Left ventricle myocardium inferior (tissue), 1 donor: ENCODE results near the gene DPEP3. TPM values are rescaled to one million over a fixed set of nuclear protein-coding genes. Genes with fewer than 3 reads are reported as not detected.
"Not testable (repeated sequence)": the region's sequence is repeated elsewhere in the genome, so short reads cannot be mapped to it uniquely, and the experiment has no call there.

ENCODE experiments used
- DNase-seq: peaks from one replicate; pipeline ENCODE4 v3.0.0-alpha.2; 2020
- H3K27ac ChIP-seq: fragments of 200-600 bp; replicated peaks from 2 replicates; pipeline ENCODE4 v1.8.0; 2021
- H3K27me3 ChIP-seq: fragments of 200-600 bp; 2 replicates; pipeline ENCODE4 v1.8.0; 2021; ENCODE audit warnings: low read depth
- H3K36me3 ChIP-seq: fragments of 200-600 bp; 2 replicates; pipeline ENCODE4 v1.8.0; 2021
- H3K4me1 ChIP-seq: fragments of 200-600 bp; 2 replicates; pipeline ENCODE4 v1.8.0; 2021
- H3K4me3 ChIP-seq: fragments of 200-600 bp; 2 replicates; pipeline ENCODE4 v1.8.0; 2021; ENCODE audit warnings: mild to moderate bottlenecking, moderate library complexity
- H3K9me3 ChIP-seq: fragments of 200-600 bp; replicated peaks from 2 replicates; pipeline ENCODE4 v1.8.0; 2021
- CTCF ChIP-seq: fragments of 200-600 bp; IDR thresholded peaks from 2 replicates; pipeline ENCODE4 v1.8.0; 2021; ENCODE audit warnings: antibody characterized with exemption, mild to moderate bottlenecking, borderline replicate concordance
- intact Hi-C: fragments of 100-400 bp; cut with micrococcal nuclease; formaldehyde crosslinking; loops from one replicate; pipeline ENCODE4 v1.11.0; 2022
- total RNA-seq: library from RNA; stranded (reverse); fragmentation: NEBNext Ultra II Directional; extraction: Animal tissue kit (Norgen Biotek cat#: 25700); gene quantifications from one replicate; pipeline ENCODE4 v1.2.1, GENCODE V29; 2021
- donor health status: DM: no; HTN: yes; CAD: no; lungs with severe emphysema.

DPEP3 gene
- total RNA-seq, 1 donor from 2014 or later: not detected

GRCh38 chr16:68005211-68005610, 24.9 kb upstream of the DPEP3 start:
- H3K27me3 ChIP-seq: no peaks in the 10 kb centered on the region
- H3K9me3 ChIP-seq: no peaks in the 10 kb centered on the region
- no peaks in the 10 kb centered on the region for H3K36me3 ChIP-seq
- intact Hi-C loops: no loop called here
- H3K27ac ChIP-seq: peak overlapping the region; percentile 30
- no peak overlapping the region for H3K4me3 ChIP-seq
- peaks cover 4% of the 10 kb centered on the region for H3K4me1 ChIP-seq
- no peak for TF ChIP-seq CTCF
- no peak for DNase-seq

GRCh38 chr16:68003031-68003430, 22.7 kb upstream of the DPEP3 start:
- Histone ChIP-seq H3K36me3 (no peaks in the 10 kb centered on the region), H3K27ac (no peak overlapping the region), H3K4me3 (no peak overlapping the region), H3K27me3 (no peaks in the 10 kb centered on the region), H3K9me3 (no peaks in the 10 kb centered on the region), H3K4me1 (peaks cover 11% of the 10 kb centered on the region)
- intact Hi-C loops: no loop called here
- no peak for TF ChIP-seq CTCF
- no peak for DNase-seq

GRCh38 chr16:68000450-68000849, 20.2 kb upstream of the DPEP3 start:
- Histone ChIP-seq H3K27me3 (no peaks in the 10 kb centered on the region), H3K36me3 (no peaks in the 10 kb centered on the region), H3K9me3 (no peaks in the 10 kb centered on the region), H3K27ac (peak overlapping the region; percentile 75), H3K4me3 (no peak overlapping the region), H3K4me1 (peaks cover 11% of the 10 kb centered on the region)
- no peak for DNase-seq
- no peak for TF ChIP-seq CTCF
- intact Hi-C loops: no loop called here

GRCh38 chr16:67999985-68000384, 19.7 kb upstream of the DPEP3 start:
- intact Hi-C loops: no loop called here
- peak overlapping the region; percentile 75 for H3K27ac ChIP-seq
- no peak for DNase-seq
- TF ChIP-seq CTCF: no peak
- no peak overlapping the region for H3K4me3 ChIP-seq
- no peaks in the 10 kb centered on the region for H3K27me3 ChIP-seq
- H3K9me3 ChIP-seq: no peaks in the 10 kb centered on the region
- H3K4me1 ChIP-seq: peaks cover 11% of the 10 kb centered on the region
- H3K36me3 ChIP-seq: no peaks in the 10 kb centered on the region

- DNase-seq, H3K27me3 ChIP-seq, H3K9me3 ChIP-seq, intact Hi-C loops, H3K36me3 ChIP-seq: not testable (repeated sequence)
- Histone ChIP-seq H3K4me1 (peaks cover 11% of the 10 kb centered on the region), H3K4me3 (peak within 1 kb of the TSS; percentile 34), H3K27ac (peak within 1 kb of the TSS; percentile 75)
Observed at GRCh38 chr16:67998779-67999688, 18.7 kb upstream of the DPEP3 start, which contains the start of gene DPEP2. DPEP2 (minus strand) TSS chr16:67999484; CDS start chr16:67993212, 6,272 bp downstream.

GRCh38 chr16:67998231-67998778, 18.0 kb upstream of the DPEP3 start:
- H3K27me3 ChIP-seq, DNase-seq, intact Hi-C loops, H3K36me3 ChIP-seq, H3K9me3 ChIP-seq, H3K4me3 ChIP-seq, H3K27ac ChIP-seq: not testable (repeated sequence)
- H3K4me1 ChIP-seq: peaks cover 18% of the 10 kb centered on the region
